Hepatocyte (in vitro differentiated cells): Measurements from ENCODE around the gene LRRD1.

Experiments
- EZH2 ChIP-seq: fragments of 200-600 bp; sonication (generic); IDR thresholded peaks from 2 replicates; pipeline ENCODE4 v1.6.1; 2016; ENCODE audit warnings: antibody characterized with exemption, mild to moderate bottlenecking, borderline replicate concordance
- EZH2phosphoT487 ChIP-seq: fragments of 200-600 bp; sonication (generic); IDR thresholded peaks from one replicate; pipeline ENCODE4 v1.6.1; 2018; ENCODE audit warnings: antibody characterized with exemption, mild to moderate bottlenecking, low read depth, moderate library complexity; ENCODE audit not compliant: unreplicated experiment, severe bottlenecking
- TF ChIP-seq, protein P1 (sequence below): fragments of 200-600 bp; sonication (generic); IDR thresholded peaks from 2 replicates; pipeline ENCODE4 v1.5.1; 2016; ENCODE audit warnings: antibody characterized with exemption, mild to moderate bottlenecking; ENCODE audit not compliant: poor library complexity

DNA sequence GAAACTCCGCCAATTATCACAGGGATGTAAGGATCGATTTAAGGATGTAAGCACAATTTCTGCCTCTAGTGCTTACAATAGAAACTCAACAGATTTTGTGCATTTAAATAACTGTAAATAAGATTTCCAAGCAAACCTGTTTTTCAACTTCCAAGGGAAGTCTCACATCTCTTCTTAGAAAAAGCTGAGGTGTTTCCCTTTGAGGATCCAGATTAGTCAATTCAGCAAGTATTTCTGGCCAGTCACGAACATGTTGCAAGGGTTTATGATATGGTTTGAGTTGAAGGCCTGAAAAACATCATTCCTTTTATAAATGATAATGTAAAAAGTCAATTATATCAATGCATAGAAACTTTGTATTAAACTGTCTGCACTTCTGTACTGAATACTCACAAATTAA lies 42.8 kb upstream of the LRRD1 start:
- TF ChIP-seq, protein P1, sequence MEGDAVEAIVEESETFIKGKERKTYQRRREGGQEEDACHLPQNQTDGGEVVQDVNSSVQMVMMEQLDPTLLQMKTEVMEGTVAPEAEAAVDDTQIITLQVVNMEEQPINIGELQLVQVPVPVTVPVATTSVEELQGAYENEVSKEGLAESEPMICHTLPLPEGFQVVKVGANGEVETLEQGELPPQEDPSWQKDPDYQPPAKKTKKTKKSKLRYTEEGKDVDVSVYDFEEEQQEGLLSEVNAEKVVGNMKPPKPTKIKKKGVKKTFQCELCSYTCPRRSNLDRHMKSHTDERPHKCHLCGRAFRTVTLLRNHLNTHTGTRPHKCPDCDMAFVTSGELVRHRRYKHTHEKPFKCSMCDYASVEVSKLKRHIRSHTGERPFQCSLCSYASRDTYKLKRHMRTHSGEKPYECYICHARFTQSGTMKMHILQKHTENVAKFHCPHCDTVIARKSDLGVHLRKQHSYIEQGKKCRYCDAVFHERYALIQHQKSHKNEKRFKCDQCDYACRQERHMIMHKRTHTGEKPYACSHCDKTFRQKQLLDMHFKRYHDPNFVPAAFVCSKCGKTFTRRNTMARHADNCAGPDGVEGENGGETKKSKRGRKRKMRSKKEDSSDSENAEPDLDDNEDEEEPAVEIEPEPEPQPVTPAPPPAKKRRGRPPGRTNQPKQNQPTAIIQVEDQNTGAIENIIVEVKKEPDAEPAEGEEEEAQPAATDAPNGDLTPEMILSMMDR = no peak
- TF ChIP-seq EZH2 (no peak), EZH2phosphoT487 (no peak)
